HG03469 (cell line): ENCODE data around the gene HDC.

Source experiments
- ATAC-seq: cut with Tn5 transposase; IDR thresholded peaks from one replicate; pipeline ENCODE4 v1.9.1; 2021; ENCODE audit warnings: mild to moderate bottlenecking, moderate library complexity, moderate number of reproducible peaks; ENCODE audit not compliant: unreplicated experiment

Gene HDC, protein sequence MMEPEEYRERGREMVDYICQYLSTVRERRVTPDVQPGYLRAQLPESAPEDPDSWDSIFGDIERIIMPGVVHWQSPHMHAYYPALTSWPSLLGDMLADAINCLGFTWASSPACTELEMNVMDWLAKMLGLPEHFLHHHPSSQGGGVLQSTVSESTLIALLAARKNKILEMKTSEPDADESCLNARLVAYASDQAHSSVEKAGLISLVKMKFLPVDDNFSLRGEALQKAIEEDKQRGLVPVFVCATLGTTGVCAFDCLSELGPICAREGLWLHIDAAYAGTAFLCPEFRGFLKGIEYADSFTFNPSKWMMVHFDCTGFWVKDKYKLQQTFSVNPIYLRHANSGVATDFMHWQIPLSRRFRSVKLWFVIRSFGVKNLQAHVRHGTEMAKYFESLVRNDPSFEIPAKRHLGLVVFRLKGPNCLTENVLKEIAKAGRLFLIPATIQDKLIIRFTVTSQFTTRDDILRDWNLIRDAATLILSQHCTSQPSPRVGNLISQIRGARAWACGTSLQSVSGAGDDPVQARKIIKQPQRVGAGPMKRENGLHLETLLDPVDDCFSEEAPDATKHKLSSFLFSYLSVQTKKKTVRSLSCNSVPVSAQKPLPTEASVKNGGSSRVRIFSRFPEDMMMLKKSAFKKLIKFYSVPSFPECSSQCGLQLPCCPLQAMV

DNA sequence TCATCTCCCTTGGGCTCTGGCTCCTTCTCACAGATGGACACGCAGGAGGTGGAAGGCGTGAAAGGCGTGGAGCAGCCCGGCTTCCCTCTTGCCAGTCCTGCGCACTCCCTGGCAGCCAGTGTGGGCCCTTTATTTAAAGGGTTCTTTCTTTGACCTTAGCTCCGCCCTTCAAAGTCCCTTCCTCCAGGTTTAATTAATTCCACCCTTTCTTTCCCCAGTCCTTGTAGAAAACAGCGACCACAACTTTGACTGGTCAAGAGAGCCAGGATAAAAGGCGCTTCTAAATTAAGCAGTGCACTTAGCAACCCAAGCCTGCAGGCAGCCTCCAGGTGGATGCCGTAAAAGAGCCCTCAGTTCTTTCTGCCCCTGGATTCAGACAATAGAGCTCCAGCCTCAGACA lies at the start of gene HDC:
Gene HDC, minus strand, starts transcription at position 107 of the 400 bp plus-strand sequence. Its CDS starts 103 bp downstream, at position 4.
- no peak for ATAC-seq

DNA sequence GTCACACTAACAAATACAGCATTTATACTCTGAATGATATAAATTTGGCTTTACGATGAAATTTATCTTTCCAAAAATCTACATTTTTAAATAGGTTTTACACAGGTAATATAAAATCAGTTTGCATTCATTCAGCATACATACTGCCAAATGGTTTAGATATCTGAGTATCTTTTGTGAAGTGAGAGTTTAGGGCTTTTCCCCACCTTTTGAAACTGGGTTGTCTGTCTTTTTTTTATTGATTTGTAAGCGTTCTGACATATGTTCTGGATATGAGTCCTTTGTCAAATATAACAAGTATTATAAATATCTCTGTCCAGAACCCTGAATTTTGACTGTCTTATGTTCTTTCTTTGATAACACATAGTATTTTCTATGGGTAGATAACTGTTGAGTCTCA lies 47.1 kb upstream of the HDC start:
- ATAC-seq: no peak

DNA sequence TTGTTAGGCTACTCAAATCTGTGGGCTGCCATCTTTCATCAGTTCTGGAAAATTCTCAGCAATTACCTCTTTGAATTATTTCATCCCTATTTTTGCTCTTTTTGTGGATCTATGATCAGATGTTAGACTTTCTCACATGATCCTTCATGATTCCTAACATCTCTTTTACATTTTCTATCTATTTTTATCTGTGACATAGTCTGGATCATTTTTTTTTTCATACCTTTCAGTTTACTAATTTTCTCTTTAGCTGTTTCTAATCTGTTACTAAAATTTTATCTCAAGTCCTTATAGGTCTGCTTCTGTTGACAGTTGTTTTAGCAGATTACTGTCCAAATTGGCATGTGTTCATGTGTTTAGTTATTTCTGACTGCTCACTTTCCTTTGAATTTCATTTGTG lies 42.3 kb upstream of the HDC start:
- ATAC-seq: no peak

DNA sequence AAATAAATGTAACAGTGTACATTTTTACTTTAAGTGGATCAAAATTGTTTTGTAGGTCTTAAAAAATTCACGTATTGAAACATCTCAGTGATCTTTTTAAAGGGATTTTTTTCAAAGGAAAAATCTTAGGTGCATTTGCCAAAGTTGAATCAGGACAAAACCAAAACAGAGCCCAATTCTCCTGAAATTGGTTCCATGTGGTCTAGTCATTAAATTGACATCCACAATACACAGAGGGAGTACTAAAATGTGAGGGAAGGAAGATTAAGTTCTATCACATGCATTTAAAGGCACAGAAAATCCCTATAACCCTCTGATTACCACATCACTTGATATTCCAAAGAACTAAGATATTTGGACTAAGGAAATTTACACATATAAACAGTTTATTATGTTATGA lies 39.3 kb upstream of the HDC start:
- ATAC-seq: no peak

DNA sequence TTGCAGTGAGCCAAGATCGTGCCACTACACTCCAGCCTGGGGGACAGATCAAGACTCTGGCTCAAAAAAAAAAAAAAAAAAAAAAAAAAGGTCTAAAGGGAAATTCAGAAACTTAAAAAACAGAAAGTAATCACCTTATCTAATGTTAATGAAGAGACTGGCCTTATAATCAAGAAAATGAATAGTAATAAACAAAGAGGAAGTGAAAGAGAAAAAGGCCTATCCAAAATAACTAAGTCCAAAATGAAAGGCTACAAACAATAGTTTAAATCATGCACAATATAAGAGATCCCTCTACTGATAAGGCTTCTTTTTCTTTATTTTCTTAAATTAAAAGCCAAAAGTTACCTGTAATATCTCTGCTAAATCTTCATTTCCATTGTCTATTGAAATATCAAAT lies 37.1 kb upstream of the HDC start:
- ATAC-seq: no peak

DNA sequence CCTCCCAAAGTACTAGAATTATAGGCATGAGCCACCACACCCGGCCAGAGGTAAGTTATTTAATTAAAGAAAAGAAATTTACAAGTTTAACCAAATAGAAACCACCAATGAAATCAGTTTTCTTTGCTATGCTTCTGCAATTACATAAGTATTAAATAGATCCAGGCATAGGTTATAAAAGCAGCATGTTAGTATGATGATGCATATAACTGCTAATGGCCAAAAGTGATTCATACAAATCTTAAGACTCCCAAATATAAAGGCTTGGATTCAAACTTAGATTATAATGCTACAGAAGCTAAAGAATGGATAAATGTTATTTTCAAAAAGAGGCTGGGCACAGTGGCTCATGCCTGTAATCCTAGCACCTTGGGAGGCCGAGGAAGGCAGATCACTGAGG lies 32.8 kb upstream of the HDC start:
- no peak for ATAC-seq

DNA sequence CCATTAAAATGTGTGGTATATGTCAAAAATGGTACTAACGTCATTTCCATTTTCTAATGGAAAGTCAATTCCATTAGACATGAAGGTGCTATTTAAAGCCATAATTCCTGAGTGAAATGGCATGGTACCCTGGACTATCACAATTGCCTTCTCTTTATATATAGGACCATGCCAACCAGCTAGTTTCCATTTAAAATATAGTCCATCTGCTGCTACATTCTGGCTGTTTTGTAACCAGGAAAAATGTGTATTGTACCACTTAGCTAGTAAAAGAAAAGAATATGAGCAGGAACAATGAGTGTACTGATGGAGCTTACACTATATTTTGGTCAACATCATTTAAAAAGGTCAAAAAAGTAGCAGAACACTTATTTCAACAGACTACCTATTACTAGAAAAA lies 30.4 kb upstream of the HDC start:
- ATAC-seq: no peak

DNA sequence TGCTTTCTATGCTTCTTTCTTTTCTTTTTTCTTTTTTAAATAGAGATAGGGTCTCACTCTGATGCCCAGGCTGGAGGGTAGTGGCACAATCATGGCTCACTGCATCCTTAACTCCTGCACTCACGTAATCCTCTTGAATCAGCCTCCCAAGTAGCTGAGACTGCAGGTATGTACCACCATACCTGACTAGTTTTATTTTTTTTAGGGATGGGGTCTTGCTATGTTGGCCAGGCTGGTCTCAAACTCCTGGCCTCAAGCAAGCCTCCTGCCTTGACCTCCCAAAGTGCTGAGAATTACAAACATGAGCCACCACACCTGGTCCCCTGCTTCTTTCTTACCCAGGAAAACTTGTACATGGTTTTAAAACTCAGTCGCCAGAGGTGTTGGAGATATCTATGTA lies 24.2 kb upstream of the HDC start:
- ATAC-seq: no peak

DNA sequence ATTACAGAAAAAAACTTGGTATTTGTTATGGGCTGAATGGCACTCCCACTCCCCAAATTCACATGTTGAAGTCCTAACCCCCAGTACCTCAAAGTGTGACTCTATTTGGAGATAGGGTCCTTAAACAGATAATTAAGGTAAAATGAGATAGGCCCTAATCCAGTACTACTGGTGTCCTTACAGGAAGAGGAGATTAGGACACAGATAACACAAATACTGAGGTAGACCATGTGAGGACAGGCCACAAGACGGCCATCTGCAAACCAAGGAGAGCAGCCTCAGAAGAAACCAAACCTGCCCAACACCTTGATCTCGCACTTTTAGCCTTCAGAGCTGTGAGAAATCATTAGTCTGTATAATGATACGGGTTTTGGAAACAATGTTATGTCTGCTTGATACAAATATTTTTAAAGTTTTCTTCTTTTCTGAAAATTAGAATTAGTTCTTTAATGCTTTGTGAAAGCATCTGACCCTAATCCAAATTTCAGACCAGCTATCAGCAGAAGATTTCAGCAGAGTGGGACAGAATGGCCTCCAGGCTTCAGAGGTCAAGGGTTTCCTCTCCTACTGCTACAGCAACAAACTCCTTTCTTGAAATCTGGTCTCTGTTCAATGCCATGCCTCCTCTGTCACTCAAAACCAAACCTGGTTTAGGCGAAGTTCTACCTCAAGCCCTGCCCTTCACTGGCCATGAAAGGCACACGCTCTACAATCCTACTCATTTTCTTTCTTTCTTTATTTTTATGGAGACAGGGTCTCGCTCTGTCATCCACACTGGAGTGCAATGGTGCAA lies 22.0 kb upstream of the HDC start:
- no peak for ATAC-seq

DNA sequence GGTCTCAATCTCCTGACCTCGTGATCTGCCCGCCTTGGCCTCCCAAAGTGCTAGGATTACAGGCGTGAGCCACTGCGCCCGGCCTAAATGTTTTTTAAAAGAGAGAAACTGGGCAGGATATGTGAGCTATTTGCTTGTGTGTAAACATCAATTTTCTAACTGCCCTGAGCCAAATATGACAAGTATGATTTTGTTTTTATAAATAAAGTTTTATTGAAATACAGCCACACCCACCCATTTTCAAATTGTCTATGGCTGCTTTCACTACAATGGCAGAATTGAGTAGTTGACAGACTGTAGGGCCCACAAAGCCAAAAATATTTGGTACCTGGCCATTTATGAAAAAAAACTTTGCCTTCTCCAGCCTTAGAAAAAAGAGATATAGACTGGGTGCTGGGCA lies 15.9 kb upstream of the HDC start:
- ATAC-seq: no peak

DNA sequence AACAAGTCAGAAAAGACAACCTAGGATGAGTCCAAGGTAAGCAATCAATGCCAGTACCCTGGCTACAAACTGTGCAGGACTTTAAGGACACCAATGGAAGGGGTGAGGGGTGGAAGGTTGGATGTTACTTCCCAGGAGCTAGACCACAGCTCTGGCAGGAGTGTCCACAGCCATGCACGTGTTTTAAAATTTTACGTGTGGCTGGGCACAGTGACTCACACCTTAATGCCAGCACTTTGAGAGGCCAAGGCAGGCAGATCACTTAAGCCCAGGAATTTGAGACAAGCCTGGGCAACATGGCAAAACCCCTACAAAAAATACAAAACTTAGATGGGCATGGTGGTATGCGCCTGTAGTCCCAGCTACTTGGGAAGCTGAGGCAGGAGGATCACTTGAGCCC lies 14.7 kb upstream of the HDC start:
- ATAC-seq: no peak

DNA sequence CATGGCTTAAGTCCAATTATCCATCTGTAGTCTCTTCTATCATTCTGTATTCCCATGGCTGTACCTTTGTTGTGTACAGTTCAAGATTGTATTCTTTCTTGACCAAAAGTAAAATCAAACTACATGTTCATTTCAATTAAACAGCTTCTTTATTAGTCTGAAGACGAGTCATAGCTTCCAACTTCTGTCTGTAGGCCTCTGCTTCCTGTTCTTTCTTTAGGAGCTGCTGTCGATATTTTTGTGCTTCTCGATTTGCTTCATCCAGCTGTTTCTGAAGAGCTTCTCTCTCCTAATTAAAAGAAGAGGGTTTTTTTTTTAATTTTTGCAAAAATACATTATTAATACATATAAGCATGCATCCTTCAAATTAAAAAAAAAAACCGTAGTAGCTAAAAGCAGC lies 13.0 kb upstream of the HDC start:
- no peak for ATAC-seq

DNA sequence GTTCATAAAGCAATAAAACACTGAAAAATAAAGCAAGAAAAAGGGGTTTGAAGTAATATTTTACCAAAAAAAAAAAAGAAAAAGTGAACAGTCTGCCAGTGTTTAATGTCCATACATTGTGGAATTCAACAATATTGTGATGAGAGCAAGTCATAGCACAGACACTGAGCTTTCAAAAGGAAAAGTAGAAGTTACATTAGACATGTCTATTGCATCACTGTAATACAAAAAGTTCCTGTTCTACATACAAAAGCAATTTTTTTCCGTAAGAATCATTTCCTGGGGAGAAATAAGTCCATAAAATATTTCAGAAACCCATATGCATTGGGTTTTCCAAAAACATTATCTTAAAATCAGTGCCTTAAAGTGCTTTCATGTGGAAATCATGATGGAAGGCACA lies 11.8 kb upstream of the HDC start:
- ATAC-seq: no peak

DNA sequence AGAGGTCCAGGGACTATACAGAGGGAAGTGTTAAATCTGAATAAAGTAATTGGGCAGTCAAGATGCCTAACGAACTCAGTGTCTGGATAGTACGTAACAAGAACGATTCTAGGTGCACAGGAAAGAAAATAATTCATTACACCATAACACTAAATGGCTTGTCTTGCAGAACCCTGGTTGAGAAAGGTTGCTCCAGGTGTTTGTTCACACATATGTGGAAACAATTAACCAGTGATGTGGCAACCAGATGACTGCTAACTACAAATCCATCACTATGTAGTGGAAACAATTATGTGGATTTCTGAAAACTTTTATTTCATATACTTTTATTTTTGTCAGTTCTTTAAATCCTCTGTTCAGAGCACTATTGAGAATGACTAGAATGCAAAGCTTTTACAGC lies 10.4 kb upstream of the HDC start:
- ATAC-seq: no peak

DNA sequence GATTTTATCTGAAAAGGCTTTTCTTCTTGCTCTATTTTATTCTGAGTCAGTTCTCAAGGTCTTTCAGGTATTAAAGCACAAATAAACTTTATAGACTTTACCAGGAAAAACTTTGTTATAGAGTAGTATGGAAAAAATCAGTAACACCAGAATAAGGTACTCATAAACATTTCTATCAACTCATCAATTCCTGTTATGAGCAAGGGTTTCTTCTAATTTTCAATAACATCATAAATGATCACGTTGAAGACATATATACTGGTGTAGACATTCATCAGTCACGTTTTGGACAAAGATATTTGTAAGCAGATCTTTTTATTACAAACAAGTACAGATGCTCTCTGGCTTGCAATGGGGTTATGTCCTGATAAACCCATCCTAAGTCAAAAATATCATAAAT lies 9.6 kb upstream of the HDC start:
- no peak for ATAC-seq

DNA sequence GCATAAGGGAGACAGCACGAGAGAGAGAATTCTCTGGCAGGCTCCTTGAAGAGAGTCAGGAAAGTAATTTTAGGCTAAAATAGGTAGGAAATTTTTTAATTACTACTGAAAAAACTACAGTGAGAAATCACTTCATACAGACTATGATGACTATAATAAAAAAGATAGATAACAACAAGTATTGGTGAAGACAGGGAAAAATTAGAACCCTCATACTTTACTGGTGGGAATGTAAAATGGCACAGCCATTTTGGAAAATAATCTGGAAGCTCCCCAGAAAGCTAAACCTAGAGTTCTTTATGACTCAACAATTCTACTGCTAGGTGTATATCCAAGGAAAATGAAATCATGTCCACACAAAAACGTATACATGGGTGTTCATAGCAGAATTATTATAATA lies 2.1 kb upstream of the HDC start:
- no peak for ATAC-seq

DNA sequence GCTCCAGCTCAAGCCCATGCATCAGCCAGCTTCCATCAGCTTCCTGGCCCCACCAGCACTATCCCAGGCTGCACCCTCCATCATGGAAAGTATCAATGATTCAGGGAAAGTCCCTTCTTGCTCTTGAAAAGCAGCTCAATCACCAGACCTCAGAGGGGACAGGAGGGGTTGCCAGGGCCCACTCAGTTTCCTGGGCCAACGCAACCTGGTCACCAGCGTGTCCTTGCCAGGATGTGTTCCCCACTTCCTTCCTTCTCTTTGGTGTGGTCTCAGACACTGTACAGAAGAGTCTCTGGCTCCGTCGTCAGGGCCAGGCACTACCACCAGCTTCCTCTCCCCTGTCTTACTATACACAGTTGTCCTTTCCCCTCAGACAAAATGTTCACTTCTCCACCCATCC lies 3.0 kb downstream of the HDC start:
- no peak for ATAC-seq

DNA sequence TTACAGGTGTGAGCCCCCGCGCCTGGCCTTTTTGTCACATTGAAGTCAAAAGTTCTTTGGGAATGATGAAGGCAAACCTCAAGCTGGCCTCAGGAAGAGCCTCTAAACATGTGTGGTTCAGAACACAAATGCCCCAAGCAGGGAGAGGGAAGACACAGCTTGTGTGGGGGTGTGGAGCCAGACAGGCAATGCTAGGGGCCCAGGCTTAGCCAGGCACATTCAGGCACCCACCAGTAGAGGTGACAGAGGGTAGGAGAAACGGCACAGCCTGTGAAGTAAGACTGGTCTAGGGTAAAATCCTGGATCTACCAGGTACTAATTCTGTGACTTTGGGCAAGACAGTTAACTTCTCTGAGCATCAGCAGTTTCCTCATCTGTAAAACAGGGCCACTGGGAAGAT lies 3.5 kb downstream of the HDC start:
- no peak for ATAC-seq

DNA sequence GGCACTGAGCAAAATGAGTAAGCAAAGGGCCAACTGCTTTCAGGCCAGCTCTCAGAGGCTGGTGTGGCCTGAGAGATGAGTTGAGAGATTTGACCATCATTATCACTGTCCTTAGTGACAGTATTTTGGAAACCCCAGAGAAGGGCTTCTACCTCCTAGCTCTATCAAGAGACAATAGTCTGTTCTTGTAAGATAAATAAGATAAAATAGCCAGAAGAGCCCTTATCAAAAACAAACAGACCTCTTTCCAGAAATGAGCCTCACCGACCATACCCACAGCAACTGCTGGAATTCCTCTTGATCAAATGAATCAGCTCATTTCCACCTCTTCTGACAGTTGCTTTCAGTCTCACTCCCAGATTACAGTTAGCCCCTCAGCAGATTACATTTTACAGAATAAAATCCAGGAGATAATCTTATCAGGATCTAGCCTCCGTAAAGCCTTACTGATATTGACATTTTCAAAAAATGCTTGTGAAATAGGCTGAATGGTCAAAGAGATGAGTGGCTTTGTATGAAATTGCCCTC lies 4.5 kb downstream of the HDC start:
- ATAC-seq: peak; percentile 40

DNA sequence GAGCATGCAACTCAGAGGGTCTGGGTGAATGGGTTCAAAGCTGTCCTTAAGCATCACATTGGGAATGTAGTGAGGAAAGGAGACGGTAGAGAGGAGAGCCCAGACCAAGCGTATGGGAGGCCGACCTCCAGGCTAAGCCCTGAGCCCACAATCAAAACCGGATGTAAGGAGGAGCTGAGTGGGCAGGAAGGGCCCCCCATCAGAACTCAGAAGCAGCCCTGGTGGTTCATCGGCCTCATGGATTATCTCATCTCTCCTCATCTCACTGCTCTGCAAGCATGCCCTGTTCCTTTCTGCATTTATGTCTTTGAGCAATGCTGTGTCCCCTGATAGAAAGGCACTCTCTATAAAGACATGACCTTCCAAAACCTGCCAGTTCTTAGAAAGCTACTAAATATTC lies 6.2 kb downstream of the HDC start:
- ATAC-seq: no peak

DNA sequence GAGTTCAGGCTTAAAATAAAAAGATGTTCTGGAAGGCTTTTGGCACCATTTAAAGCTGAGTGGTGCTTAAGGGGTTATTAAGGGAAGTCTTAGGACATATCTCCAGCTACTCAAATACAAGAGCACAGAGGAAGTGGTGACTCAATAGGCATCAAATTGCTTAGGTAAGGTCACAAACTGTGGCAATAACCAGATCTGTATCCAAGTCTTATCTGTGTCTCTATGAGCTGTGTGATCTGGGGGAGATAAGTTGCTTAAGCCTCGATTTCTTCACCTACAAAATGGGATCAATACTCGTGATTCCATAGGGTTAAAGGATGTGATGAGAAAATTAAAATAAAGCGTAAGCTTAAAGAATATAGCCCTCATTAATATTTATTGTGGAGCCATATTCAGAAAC lies 7.6 kb downstream of the HDC start:
- no peak for ATAC-seq

DNA sequence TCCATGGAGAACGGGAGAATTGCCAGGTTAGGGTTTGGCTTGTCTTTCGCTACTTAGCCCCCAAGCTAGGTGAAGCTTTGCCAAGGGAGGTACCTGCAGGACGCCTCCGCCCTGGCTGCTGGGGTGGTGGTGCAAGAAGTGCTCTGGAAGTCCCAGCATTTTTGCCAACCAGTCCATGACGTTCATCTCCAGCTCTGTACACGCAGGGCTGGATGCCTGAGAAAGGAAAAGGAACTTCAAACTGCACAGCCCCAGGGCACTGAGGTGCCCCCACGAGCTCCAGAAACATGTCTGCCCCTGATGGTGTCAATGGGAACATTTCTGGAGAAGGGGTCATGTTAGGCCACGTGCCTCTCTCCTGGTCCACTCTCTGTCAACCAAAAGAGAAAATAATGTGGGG lies 8.2 kb downstream of the HDC start:
- ATAC-seq: no peak
